CD14-positive monocyte (primary cell): Measurements from ENCODE around the gene CALY. TPM values are rescaled to one million over a fixed set of nuclear protein-coding genes. Genes with fewer than 3 reads are reported as not detected.

Source experiments
- DNase-seq, 3 donors: peaks; one replicate each; pipeline ENCODE4 v3.0.0-alpha.2; 2011 to 2022
- H2AFZ ChIP-seq: 2 replicates; pipeline ENCODE4 v1.6.0; 2012; ENCODE audit warnings: mild to moderate bottlenecking, low read depth, low read length, inconsistent platforms; ENCODE audit not compliant: insufficient read depth, poor library complexity, severe bottlenecking
- H3K27ac ChIP-seq, 2 donors: 1 replicate in 1 of 2; 2 replicates in 1 of 2; pipeline ENCODE4 v1.5.1; 2012 to 2013; ENCODE audit warnings: low read length in 2 of 2, control low read depth in 1 of 2, inconsistent platforms in 1 of 2, low read depth in 1 of 2, mild to moderate bottlenecking in 1 of 2
- H3K27me3 ChIP-seq, 2 donors: one replicate each; pipeline versions ENCODE4 v1.6.0 to v1.6.1; 2011 to 2013; ENCODE audit warnings: low read length in 2 of 2; ENCODE audit not compliant: control insufficient read depth in 2 of 2, insufficient read depth in 2 of 2
- H3K36me3 ChIP-seq, 2 donors: replicated peaks in 1 of 2; 1 replicate in 1 of 2; 2 replicates in 1 of 2; pipeline versions ENCODE4 v1.5.1 to v1.6.1; 2012 to 2013; ENCODE audit warnings: low read length in 2 of 2, control low read depth in 1 of 2, inconsistent platforms in 1 of 2, mild to moderate bottlenecking in 1 of 2; ENCODE audit not compliant: insufficient read depth in 2 of 2, control insufficient read depth in 1 of 2
- H3K4me1 ChIP-seq, 2 donors: 1 replicate in 1 of 2; 2 replicates in 1 of 2; pipeline versions ENCODE4 v1.5.1 to v1.6.1; 2012 to 2013; ENCODE audit warnings: low read length in 2 of 2, control low read depth in 1 of 2, inconsistent platforms in 1 of 2, mild to moderate bottlenecking in 1 of 2, moderate library complexity in 1 of 2; ENCODE audit not compliant: insufficient read depth in 2 of 2, control insufficient read depth in 1 of 2
- H3K4me2 ChIP-seq: replicated peaks from 2 replicates; pipeline ENCODE3; 2012; ENCODE audit warnings: low read length, moderate library complexity, mild to moderate bottlenecking; ENCODE audit not compliant: poor library complexity, severe bottlenecking; ENCODE audit errors: extremely low read depth
- H3K4me3 ChIP-seq, 3 experiments: fragments of 200-600 bp in 1 of 3; sonication (generic) in 1 of 3; replicated peaks in 1 of 3; 1 replicate in 2 of 3; 2 replicates in 1 of 3; pipeline ENCODE4 v1.5.1; 2011 to 2013; ENCODE audit warnings: low read length in 3 of 3, mild to moderate bottlenecking in 3 of 3, control low read depth in 2 of 3, low read depth in 2 of 3, inconsistent platforms in 1 of 3, moderate library complexity in 1 of 3
- H3K79me2 ChIP-seq: 2 replicates; pipeline ENCODE4 v1.6.0; 2012; ENCODE audit warnings: mild to moderate bottlenecking, control low read depth, inconsistent platforms, low read length, moderate library complexity; ENCODE audit not compliant: insufficient read depth
- H3K9ac ChIP-seq: 2 replicates; pipeline ENCODE4 v1.6.0; 2017; ENCODE audit warnings: low read length, mild to moderate bottlenecking; ENCODE audit not compliant: insufficient read depth, poor library complexity, severe bottlenecking
- H3K9me3 ChIP-seq, 2 donors: replicated peaks in 1 of 2; 1 replicate in 1 of 2; 2 replicates in 1 of 2; pipeline versions ENCODE4 v1.5.1 to v1.6.1; 2012 to 2013; ENCODE audit warnings: low read length in 2 of 2, control low read depth in 1 of 2; ENCODE audit not compliant: control insufficient read depth in 1 of 2, insufficient read depth in 1 of 2
- H4K20me1 ChIP-seq: 2 replicates; pipeline ENCODE4 v1.6.0; 2012; ENCODE audit warnings: mild to moderate bottlenecking, low read length, control low read depth, moderate library complexity; ENCODE audit not compliant: insufficient read depth
- H3K27ac Mint-ChIP-seq, 7 donors: one replicate each; pipeline ENCODE4 v1.8.0; 2020; ENCODE audit warnings: mild to moderate bottlenecking in 7 of 7, mixed read lengths in 7 of 7, moderate library complexity in 6 of 7, inconsistent platforms in 2 of 7
- H3K27me3 Mint-ChIP-seq, 3 donors: one replicate each; pipeline ENCODE4 v1.8.0; 2021 to 2022; ENCODE audit warnings: low read depth in 3 of 3, mild to moderate bottlenecking in 3 of 3, mixed read lengths in 3 of 3, moderate library complexity in 3 of 3, inconsistent platforms in 1 of 3
- H3K36me3 Mint-ChIP-seq, 2 donors: one replicate each; pipeline ENCODE4 v1.8.0; 2020; ENCODE audit warnings: mixed read lengths in 2 of 2, inconsistent platforms in 1 of 2, mild to moderate bottlenecking in 1 of 2
- H3K4me1 Mint-ChIP-seq: one replicate; pipeline ENCODE4 v1.8.0; 2020; ENCODE audit warnings: mild to moderate bottlenecking, mixed read lengths
- H3K4me3 Mint-ChIP-seq, 2 donors: one replicate each; pipeline ENCODE4 v1.8.0; 2020; ENCODE audit warnings: mild to moderate bottlenecking in 2 of 2, mixed read lengths in 2 of 2, moderate library complexity in 1 of 2
- H3K9me3 Mint-ChIP-seq, 7 donors: one replicate each; pipeline ENCODE4 v1.8.0; 2020 to 2022; ENCODE audit warnings: mixed read lengths in 7 of 7, mild to moderate bottlenecking in 6 of 7, moderate library complexity in 6 of 7, inconsistent platforms in 2 of 7
- WGBS: methylation state at CpG from one replicate; pipeline ENCODE4 v1.1.5; 2013; ENCODE audit warnings: missing lambda C conversion rate; ENCODE audit not compliant: insufficient coverage; 5-methylcytosine and 5-hydroxymethylcytosine counted together
- intact Hi-C, 2 donors: fragments of 100-400 bp; cut with micrococcal nuclease; formaldehyde crosslinking; loops; one replicate each; pipeline versions ENCODE4 v1.15.0 to v1.15.1; 2023
- polyA plus RNA-seq, 3 donors: library from polyadenylated mRNA; depleted of rRNA in 1 of 3; unstranded in 2 of 3; stranded (reverse) in 1 of 3; fragments of 300-500 nt in 2 of 3; fragments of >200 nt in 1 of 3; fragmentation: Illumina TruSeq in 2 of 3; gene quantifications; 1 replicate in 2 of 3; 2 replicates in 1 of 3; pipeline ENCODE4 v1.2.3, GENCODE V29; 2012 to 2021
- TF ChIP-seq, protein P1 (sequence below): fragments of 200-600 bp; IDR thresholded peaks from one replicate; pipeline ENCODE4 v1.8.0; 2022; ENCODE audit warnings: antibody characterized with exemption, mild to moderate bottlenecking

The CALY gene
- polyA plus RNA-seq, 3 donors: not detected

DNA sequence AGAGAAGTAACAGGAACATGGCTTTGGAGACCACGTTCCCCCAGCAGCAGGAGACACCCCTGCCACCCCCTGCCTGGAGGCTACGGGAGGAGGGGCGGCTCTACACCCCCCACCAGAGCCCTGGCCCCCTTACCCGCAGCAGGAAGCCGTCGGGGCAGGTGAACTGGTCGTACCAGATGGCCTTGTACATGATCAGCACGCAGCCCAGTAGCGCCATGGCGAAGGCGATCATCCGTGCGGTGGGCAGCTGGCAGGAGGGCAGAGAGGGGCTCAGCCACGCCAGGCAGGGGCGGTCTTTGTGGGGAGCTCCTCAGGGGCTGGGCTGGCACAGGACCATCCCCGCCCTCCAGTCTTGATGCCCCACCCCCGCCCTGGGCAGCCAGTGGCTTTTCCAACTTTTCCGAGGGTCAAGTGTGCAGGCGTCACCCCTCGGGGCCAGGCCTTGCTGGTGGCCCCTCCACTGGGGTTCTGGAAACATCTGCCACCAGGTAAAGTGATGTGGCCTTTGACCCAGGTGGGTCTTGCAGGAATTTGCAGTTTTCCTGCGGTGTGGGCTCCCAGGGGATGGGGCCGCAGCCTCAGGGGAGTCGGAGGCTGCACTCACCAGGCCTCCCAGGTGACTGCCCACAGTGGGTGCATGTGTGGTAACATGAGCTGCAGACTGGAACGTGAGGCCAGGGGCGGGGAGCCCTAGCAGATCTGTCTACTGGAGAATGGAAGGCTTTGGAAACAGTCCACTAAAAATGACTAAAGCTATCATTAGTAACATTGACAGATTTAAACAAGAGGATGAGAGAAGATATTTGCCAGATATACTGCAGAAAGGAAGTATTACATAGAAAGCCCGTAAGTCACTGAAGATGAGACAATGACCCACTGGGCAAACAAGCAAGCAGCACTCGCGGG is 9.7 kb downstream of the CALY start:
- H3K9me3 Mint-ChIP-seq: peaks cover 0 to 21% (median 3%) of the 10 kb centered on the region in 7 donors
- Histone ChIP-seq H3K4me2 (no peak overlapping the region), H2AFZ (no peak overlapping the region), H3K36me3 (no peaks in the 10 kb centered on the region), H3K27ac (no peak overlapping the region), H3K4me1 (peaks cover 4 to 15% of the 10 kb centered on the region in 2 donors), H3K9me3 (peaks cover 0 to 16% of the 10 kb centered on the region in 2 donors), H3K4me3 (no peak overlapping the region), H3K9ac (no peak overlapping the region), H3K79me2 (no peaks in the 10 kb centered on the region), H3K27me3 (peaks cover 27 to 69% of the 10 kb centered on the region in 2 donors), H4K20me1 (no peaks in the 10 kb centered on the region)
- intact Hi-C loops: loop anchor here (5.0 to 10.0 kb wide), 4 partner anchors 182 to 362 kb away; partner anchors contain the start of gene CYP2E1 (in 1 of the 2)
- peak overlapping the region in 1 of 2 donors; percentile 71 for H3K4me3 Mint-ChIP-seq
- TF ChIP-seq, protein P1, sequence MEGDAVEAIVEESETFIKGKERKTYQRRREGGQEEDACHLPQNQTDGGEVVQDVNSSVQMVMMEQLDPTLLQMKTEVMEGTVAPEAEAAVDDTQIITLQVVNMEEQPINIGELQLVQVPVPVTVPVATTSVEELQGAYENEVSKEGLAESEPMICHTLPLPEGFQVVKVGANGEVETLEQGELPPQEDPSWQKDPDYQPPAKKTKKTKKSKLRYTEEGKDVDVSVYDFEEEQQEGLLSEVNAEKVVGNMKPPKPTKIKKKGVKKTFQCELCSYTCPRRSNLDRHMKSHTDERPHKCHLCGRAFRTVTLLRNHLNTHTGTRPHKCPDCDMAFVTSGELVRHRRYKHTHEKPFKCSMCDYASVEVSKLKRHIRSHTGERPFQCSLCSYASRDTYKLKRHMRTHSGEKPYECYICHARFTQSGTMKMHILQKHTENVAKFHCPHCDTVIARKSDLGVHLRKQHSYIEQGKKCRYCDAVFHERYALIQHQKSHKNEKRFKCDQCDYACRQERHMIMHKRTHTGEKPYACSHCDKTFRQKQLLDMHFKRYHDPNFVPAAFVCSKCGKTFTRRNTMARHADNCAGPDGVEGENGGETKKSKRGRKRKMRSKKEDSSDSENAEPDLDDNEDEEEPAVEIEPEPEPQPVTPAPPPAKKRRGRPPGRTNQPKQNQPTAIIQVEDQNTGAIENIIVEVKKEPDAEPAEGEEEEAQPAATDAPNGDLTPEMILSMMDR: no peak
- no peaks in the 10 kb centered on the region for H3K36me3 Mint-ChIP-seq
- peaks cover 61 to 82% (median 70%) of the 10 kb centered on the region in 3 donors for H3K27me3 Mint-ChIP-seq
- H3K27ac Mint-ChIP-seq: no peak overlapping the region
- DNase-seq: no peak
- 50% methylated on average over 22 of the region's 28 CpGs for WGBS
- peaks cover 2% of the 10 kb centered on the region for H3K4me1 Mint-ChIP-seq

DNA sequence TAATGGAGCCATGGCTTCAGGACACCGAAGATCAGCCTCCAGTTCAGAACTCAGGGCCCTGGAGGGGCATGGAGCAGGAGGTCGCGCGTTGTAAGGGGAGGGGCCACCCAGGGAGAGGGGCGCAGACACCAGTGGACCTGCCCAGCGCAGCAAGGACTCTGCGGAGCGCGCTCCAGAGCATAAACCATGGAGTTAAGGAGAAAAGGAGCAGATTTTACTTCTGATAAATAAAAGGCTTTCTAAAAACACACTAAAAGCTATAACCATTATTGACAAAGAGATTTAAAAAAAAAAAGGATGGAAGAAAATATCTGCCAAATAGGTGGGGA is 10.5 kb downstream of the CALY start:
- H3K4me1 ChIP-seq: peaks cover 4 to 15% of the 10 kb centered on the region in 2 donors
- peaks cover 26 to 62% of the 10 kb centered on the region in 2 donors for H3K27me3 ChIP-seq
- H3K9ac ChIP-seq: no peak overlapping the region
- no peaks in the 10 kb centered on the region for H4K20me1 ChIP-seq
- Mint-ChIP-seq H3K9me3 (peaks cover 0 to 19% (median 7%) of the 10 kb centered on the region in 7 donors), H3K4me3 (peak overlapping the region in 1 of 2 donors; percentile 71), H3K36me3 (no peaks in the 10 kb centered on the region), H3K27ac (no peak overlapping the region), H3K27me3 (peaks cover 53 to 78% (median 64%) of the 10 kb centered on the region in 3 donors), H3K4me1 (peaks cover 2% of the 10 kb centered on the region)
- no peak overlapping the region for H2AFZ ChIP-seq
- DNase-seq: no peak
- TF ChIP-seq, protein P1: no peak
- no peaks in the 10 kb centered on the region for H3K36me3 ChIP-seq
- no peak overlapping the region for H3K4me2 ChIP-seq
- intact Hi-C loops: loop anchor here (5.0 to 10.0 kb wide), 4 partner anchors 181 to 361 kb away; partner anchors contain the start of gene CYP2E1 (in 1 of the 2)
- no peaks in the 10 kb centered on the region for H3K79me2 ChIP-seq
- H3K27ac ChIP-seq: no peak overlapping the region
- H3K4me3 ChIP-seq: no peak overlapping the region
- 8% methylated on average over 4 of the region's 9 CpGs for WGBS
- H3K9me3 ChIP-seq: peaks cover 3 to 18% of the 10 kb centered on the region in 2 donors
